GM18499 (cell line): ENCODE measurements around the gene ZNF385B.

Source experiments
- ATAC-seq: cut with Tn5 transposase; IDR thresholded peaks from one replicate; pipeline ENCODE4 v1.9.1; 2021; ENCODE audit warnings: moderate number of reproducible peaks; ENCODE audit not compliant: insufficient read depth, unreplicated experiment

The ZNF385B gene

GRCh38 chr2:179429060-179429471 lies 432.3 kb downstream of the ZNF385B start:
- no peak for ATAC-seq

GRCh38 chr2:179428649-179429048 lies 432.8 kb downstream of the ZNF385B start:
- ATAC-seq, result no peak

GRCh38 chr2:179427065-179427464 lies 434.3 kb downstream of the ZNF385B start:
- no peak for ATAC-seq

- no peak for ATAC-seq
These were observed 436.8 kb downstream of the ZNF385B start for GRCh38 chr2:179424571-179424970.

GRCh38 chr2:179422037-179422643 lies 439.3 kb downstream of the ZNF385B start:
- no peak for ATAC-seq

GRCh38 chr2:179417436-179417949 lies 443.9 kb downstream of the ZNF385B start:
- ATAC-seq, result no peak

GRCh38 chr2:179412112-179412511 lies 449.3 kb downstream of the ZNF385B start:
- no peak for ATAC-seq

GRCh38 chr2:179410552-179411356 lies 450.7 kb downstream of the ZNF385B start:
- ATAC-seq, result no peak

- no peak for ATAC-seq
These were observed 457.8 kb downstream of the ZNF385B start for GRCh38 chr2:179403624-179404023.

- no peak for ATAC-seq
These were observed 467.9 kb downstream of the ZNF385B start for GRCh38 chr2:179393481-179393880.
